VCaP (cell line): Measurements from ENCODE around the gene OMD.
"Not testable (repeated sequence)": the region's sequence is repeated elsewhere in the genome, so short reads cannot be mapped to it uniquely, and the experiment has no call there.

Source experiments
- H3K27ac ChIP-seq: fragments of 450-650 bp; 2 replicates; pipeline ENCODE4 v1.5.1; 2017
- TF ChIP-seq, protein P1 (sequence below): fragments of 450-650 bp; conservative IDR thresholded peaks from 2 replicates; pipeline ENCODE4 v1.5.1; 2017; ENCODE audit warnings: mild to moderate bottlenecking, moderate library complexity

Gene OMD

DNA sequence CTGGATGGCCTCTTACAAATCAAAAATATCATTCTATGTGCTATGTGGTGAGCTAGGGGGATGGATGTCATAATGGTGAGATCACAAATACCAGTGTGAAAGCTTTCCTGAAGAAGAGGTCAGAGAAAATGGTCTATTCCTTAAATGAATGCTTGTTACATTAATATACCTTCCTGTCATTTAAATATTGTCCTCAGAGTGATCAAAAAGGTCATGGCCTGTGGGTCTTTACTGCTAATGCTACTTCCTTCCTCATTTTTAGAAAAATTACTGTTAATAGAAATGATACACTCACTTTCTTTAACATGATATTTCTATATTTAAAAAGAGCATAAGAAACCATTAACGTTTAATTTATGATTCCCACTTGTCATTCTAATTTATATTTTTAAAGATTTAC lies 9.7 kb downstream of the OMD start:
- TF ChIP-seq, protein P1, sequence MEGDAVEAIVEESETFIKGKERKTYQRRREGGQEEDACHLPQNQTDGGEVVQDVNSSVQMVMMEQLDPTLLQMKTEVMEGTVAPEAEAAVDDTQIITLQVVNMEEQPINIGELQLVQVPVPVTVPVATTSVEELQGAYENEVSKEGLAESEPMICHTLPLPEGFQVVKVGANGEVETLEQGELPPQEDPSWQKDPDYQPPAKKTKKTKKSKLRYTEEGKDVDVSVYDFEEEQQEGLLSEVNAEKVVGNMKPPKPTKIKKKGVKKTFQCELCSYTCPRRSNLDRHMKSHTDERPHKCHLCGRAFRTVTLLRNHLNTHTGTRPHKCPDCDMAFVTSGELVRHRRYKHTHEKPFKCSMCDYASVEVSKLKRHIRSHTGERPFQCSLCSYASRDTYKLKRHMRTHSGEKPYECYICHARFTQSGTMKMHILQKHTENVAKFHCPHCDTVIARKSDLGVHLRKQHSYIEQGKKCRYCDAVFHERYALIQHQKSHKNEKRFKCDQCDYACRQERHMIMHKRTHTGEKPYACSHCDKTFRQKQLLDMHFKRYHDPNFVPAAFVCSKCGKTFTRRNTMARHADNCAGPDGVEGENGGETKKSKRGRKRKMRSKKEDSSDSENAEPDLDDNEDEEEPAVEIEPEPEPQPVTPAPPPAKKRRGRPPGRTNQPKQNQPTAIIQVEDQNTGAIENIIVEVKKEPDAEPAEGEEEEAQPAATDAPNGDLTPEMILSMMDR, result no peak
- no peak overlapping the region for H3K27ac ChIP-seq

DNA sequence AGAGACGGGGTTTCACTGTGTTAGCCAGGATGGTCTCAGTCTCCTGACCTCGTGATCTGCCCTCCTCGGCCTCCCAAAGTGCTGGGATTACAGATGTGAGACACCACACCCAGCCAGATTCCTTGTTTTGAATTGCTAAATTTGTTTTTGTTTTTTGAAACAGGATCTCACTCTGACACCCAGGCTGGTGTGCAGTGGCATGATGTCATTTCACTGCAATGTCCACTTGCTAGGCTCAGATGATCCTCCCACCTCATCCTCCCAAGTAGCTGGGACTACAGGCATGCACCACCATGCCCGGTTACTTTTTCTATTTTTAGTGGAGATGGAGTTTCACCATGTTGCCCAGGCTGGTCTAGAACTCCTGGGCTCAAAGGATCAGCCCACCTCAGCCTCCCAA lies 13.1 kb downstream of the OMD start:
- not testable (repeated sequence) for H3K27ac ChIP-seq

DNA sequence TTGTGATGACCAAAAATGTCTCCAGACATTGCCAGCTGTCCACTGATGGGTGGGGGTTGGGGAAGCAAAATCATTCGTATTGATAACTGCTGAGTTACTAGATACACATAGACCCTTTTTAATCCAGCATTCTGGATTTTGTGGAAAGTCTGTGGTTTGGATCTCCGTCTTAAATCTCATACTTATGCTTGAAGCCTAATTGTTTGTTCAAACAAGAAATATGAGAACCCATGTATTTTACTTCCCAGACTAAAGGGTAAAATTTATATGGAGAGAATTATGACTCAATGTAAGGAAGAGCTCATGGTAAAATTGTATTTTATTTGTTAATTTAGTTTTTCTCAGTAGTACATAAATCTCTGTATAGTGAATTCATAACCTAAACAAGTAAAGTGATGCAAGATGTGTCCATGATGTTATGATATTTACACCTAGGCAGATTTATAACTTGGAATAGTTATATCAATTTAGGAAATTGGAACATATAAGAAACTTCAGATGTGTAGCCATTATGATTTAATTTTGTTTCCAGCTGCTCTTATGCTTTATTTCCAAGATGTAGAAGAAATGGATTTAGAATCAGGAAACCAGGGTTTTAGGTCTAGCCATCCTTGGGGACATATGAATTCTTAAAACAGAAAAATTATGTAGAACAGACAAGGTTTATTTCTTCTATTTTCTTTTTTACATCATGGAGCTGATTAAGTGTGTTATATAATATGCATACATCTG lies 15.4 kb downstream of the OMD start:
- TF ChIP-seq, protein P1, result no peak
- H3K27ac ChIP-seq, result no peak overlapping the region

DNA sequence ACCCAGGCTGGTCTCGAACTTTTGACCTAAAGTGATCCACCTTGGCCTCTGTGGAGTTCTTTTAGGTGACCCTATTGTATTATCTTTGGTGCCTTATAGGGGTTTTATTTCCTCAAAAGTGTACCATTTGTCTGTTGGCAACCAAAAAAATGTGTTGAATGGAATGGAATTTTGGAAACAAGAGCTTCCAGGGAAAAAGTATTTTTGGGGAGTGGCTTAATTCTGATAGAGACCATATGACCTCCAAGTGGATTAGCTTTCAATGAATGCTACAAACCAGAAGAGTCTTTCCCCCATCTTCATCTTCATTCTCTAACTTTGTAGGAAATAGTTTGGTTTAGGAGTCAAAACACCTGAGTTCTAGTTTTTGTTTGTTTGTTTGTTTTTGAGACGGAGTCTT lies 16.5 kb downstream of the OMD start:
- TF ChIP-seq, protein P1, result no peak
- H3K27ac ChIP-seq, result no peak overlapping the region

DNA sequence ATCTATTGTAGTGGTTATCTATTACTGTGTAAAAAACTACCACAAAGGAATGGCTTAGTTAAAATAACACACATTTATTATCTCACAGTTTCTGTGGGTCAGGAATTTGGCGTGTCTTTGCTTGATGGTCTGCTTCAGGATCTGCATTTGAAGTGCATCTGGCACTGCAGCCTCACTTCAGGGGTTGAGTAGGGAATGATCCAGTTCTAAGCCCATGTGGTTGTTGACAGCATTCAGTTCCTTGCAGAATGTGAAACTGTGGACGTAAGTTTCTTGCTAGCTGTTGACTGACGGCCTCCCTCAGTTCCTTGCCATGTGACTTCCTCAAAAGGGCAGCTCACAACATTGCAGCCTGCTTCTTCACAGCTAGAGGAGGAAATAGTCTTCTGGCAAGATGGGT lies 17.8 kb downstream of the OMD start:
- TF ChIP-seq, protein P1, result no peak
- no peak overlapping the region for H3K27ac ChIP-seq

DNA sequence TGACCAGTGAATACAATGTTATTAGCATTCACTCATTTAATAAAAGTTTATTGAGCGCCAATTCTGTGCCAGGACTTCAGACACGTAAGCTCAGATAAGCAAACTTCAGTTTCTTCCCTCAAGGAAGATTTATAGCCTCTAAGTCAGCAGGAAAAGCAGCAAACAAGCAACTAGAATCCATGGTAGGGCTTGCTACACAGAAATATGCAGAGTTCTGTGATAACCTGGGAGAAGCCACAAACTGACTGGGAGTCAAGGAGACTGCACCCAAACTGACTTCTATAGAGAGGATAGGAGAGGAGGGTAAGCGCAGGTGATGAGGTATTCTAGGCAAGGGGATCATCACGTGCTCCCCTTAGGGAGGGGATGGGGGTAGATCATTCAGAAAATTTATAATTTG lies 18.5 kb downstream of the OMD start:
- H3K27ac ChIP-seq, result no peak overlapping the region
- TF ChIP-seq, protein P1, result no peak

DNA sequence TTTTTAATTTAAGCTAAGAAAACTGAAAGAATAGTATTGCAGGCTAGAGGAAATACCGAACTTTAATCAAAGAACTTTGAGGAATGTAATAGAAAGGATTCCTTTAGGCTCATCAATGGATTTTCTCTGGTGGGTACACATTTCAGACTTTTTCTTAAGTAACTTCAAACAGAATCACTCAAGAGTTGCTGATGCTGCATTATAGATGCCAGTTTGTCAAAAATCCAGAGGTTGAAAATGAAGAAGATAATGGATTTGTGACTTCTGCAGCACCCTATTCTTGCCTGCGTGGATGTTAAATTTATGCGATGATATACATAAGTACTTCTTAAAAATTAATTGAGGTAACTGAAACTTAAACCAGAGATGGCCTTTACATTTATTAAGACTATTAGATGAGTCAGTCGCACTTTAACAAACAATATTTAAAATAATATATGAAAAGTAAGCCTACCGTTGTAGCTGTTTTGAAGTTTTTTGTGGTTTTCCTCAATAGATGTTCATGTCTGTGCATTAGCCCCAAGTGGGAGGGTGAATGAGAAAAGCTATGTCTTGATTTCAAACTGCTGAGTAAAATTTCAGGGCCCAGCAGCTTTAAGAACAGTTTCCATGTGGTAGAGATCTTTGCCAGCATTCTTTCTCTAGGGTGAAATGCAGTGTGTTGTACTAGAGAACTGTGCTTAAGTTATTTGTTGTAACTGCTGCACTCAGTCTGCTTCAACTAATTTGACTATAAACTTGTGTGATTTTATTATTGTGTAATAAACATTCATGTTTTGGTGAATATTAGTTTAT lies 20.0 kb downstream of the OMD start, which contains the start of gene OGN:
Gene OGN (minus strand): TSS at position 537 of the 795 bp plus-strand sequence. CDS start 1,171 bp downstream, outside the sequence.
- TF ChIP-seq, protein P1, result no peak
- H3K27ac ChIP-seq, result no peak within 1 kb of the TSS
